AG09309 (cell line): ENCODE measurements around the gene TELO2.

Experiments
- DNase-seq: peaks from one replicate; pipeline ENCODE4 v3.0.0-alpha.2; 2010; ENCODE audit warnings: low read depth
- H3K4me3 ChIP-seq: 2 replicates; pipeline ENCODE4 v1.5.1; 2011; ENCODE audit warnings: mild to moderate bottlenecking, low read depth, low read length, moderate library complexity; ENCODE audit not compliant: control insufficient read depth
- TF ChIP-seq, protein P1 (sequence below): IDR thresholded peaks from 2 replicates; pipeline ENCODE4 v1.5.1; 2011; ENCODE audit warnings: mild to moderate bottlenecking, low read depth, low read length, inconsistent platforms; ENCODE audit not compliant: insufficient read depth, control insufficient read depth; ENCODE audit errors: missing control alignments

Gene TELO2

DNA sequence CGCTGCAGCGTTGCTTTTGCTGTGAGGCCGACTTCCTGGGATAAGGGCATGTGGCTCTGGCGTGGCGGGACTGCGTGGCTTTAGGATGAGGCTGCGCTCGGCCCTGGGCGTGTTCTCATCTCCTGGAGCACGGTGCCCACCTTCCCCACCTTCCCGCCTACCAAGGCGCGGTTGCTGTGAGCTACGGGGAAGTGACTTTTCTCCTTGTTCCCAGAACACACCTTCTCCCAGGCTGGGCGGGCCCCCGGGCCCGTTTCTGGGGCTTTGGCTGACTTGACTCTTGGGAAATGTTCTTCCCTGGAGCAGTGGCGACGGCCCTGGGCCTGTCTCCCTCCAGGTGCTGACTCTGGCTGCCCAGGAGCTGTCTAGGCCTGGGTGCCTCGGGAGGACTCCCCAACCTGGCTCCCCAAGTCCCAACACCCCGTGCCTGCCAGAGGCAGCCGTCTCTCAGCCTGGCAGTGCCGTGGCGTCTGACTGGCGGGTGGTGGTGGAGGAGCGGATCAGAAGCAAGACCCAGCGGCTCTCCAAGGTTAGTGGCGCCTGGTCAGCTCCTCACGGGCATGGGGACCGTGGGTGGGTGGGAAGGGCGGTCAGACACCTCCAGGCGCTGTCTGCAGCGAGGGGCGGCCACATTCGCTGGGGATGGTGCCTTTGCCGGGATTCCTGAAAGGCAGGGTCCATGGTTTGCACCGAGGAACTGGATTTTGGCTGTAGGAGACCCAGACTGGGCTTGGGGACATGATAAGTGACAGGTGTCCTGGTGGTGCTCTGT, 12.1 kb downstream of the TELO2 start:
- no peak overlapping the region for H3K4me3 ChIP-seq
- TF ChIP-seq, protein P1, sequence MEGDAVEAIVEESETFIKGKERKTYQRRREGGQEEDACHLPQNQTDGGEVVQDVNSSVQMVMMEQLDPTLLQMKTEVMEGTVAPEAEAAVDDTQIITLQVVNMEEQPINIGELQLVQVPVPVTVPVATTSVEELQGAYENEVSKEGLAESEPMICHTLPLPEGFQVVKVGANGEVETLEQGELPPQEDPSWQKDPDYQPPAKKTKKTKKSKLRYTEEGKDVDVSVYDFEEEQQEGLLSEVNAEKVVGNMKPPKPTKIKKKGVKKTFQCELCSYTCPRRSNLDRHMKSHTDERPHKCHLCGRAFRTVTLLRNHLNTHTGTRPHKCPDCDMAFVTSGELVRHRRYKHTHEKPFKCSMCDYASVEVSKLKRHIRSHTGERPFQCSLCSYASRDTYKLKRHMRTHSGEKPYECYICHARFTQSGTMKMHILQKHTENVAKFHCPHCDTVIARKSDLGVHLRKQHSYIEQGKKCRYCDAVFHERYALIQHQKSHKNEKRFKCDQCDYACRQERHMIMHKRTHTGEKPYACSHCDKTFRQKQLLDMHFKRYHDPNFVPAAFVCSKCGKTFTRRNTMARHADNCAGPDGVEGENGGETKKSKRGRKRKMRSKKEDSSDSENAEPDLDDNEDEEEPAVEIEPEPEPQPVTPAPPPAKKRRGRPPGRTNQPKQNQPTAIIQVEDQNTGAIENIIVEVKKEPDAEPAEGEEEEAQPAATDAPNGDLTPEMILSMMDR = no peak

DNA sequence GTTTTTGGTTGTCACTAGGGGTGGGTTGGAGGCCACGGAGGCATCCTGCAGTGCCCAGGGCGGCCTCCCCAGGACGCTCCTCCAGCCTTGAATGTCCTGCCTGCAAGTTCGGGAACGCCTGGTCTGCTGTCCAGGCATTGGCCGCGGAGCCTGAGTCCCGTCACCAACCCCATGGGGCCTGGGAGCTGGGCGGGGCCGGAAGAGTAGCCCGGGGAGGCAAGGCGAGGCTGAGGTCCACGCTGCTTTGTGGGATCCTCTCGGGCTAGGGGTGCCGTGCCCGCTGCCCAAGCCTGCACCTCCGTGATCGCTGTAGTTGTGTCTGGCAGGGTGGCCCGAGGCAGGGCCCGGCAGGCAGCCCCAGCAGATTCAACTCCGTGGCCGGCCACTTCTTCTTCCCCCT, 12.8 kb downstream of the TELO2 start:
- H3K4me3 ChIP-seq = no peak overlapping the region
- TF ChIP-seq, protein P1 = no peak
- no peak for DNase-seq

More for the DNA sequence above, 12.1 kb downstream of the TELO2 start:
- no peak for DNase-seq

DNA sequence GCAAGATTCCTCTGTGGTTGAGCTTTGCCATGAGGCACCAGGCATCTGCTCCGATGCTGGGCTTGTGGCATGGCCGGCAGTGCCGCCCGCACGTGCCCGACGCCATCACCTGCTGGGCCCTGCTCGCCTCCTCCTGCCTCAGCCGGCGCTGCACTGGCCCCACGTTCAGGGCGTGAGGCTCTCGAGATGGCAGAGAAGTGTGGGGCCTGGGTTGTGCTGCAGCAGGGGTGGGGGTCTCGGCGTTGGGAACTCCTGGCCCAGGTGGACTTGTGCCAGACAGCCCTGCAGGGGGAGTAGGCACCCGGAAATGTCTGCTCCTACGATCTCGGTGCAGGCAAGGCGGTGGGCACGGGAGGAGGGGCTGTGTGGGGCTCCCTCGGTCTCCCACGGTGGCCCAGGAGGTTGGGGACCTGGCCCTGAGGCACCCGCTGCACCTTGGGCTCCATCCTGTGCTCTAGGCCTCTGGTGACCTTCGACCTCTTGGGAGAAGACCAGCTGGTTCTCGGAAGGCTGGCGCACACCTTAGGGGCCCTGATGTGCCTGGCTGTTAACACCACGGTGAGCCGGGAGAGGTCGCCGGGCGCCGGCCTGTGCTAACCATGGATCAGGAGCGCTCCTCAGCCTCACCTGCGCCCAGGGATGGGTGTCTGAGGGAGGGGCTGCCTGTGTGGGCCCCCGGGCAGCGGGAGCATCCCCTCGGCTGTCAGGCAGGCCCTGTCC, 13.5 kb downstream of the TELO2 start:
- DNase-seq = no peak
- TF ChIP-seq, protein P1 = no peak
- H3K4me3 ChIP-seq = no peak overlapping the region

DNA sequence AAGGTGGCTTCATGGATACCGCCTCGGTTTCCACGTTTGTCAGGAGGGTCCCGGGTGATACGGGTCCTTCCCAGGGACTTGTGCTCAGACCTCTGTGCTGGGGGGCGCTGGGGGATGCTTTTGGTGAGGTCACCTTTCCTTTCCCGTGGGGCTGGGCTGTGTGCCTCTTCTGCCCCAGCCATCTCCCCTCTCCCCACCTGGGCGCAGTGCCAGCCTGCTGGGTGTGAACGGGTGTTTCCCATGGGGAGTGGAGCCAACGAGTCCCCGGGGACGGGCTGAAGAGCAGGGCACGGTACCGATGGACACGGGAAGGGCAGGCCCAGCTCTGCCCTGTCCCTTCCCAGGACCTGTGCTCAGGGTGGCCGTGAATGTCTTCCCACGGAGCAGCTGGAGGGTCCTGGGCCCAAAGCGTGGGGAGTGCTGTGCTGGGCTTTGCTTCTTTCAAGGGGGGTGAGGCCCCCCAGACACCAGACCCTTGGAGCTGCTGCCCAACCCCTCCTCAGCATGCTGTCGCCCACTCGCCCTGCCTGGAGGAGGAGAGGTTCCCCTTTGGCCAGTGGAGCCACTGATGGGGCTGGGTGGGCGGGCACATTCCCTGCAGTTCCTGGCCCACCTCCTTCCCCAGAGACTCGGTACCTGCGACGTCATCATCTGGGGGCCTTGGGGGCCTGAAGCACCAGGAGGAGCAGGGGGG, 15.5 kb downstream of the TELO2 start:
- no peak overlapping the region for H3K4me3 ChIP-seq
- TF ChIP-seq, protein P1 = no peak
- no peak for DNase-seq

DNA sequence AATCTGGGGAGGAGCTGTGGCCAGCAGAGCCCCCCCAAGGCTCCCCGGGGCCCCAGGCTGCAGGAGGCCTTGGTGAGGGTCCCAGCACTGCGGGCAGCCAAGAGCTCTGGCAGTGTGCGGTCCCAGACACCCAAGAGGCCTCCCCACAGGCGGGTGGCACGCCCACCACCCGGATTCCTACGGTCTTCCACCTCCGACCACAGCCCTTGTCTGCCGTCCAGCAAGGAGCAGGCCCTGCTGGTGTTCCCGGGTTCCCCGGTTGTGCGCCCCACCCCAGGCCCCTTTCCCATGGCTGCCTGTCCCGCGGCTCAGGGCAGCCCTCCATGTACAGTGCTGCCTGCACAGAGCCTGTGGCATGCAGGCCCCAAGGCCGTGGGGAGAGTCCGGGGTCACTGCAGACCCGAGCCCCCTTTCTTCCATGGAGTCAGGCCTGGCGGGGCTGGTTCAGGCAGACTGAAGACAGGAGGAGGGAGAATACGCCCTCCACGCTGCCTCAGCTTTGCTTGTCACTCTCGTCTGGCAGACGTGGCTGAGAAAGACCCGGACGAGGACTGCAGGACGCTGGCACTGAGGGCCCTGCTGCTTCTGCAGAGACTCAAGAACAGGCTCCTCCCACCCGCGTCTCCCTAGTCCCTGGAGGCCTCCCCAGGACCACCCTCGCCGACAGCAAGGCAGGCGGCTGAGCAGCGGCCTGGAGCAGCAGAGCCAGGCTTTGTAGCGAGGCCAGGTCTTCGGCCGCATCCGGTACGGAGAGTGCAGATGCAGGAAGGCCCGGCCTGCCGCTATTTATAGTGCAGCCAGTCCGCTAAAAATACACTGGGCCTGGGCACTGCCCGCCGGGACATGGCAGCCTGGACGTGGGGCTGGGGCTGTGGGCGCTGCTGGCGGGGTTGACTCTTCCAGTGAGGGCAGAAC, 16.4 kb downstream of the TELO2 start:
- no peak overlapping the region for H3K4me3 ChIP-seq
- TF ChIP-seq, protein P1 = no peak

DNA sequence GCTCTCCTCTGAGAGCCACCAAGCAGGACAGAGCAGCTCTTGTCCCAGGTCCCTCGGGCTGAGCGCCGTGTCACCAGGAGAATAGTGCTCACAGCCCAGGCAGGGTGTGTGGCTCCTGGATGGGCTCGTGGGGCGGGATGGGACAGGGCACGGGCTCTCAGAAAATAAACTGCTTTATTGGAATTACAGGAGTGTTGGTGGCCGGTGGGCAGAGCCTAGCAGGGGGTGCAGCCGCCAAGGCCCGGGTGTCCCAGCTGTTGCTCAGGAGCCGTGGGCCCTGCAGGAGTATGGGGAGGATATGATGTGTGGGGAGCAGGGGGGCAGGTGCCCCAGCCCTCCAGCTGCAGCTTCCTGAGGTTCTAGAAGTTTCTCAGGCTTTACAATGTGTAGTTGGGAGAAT, 17.1 kb downstream of the TELO2 start:
- H3K4me3 ChIP-seq = no peak overlapping the region
- TF ChIP-seq, protein P1 = no peak
- DNase-seq = no peak

More for the DNA sequence above, 16.4 kb downstream of the TELO2 start:
- DNase-seq = no peak
